Stimulated activated CD8-positive, alpha-beta memory T cell treated with anti-CD3 and anti-CD28 coated beads, Interleukin-4, amount 100 ng/mL, for 4 hours (primary cell): ENCODE measurements around the gene ELOVL6.
A peak's percentile ranks its signal among the peaks of the same experiment; 100 is the strongest.
"Not testable (repeated sequence)": the region's sequence is repeated elsewhere in the genome, so short reads cannot be mapped to it uniquely, and the experiment has no call there.

ENCODE experiments used
- DNase-seq, 2 donors: peaks; one replicate each; pipeline ENCODE4 v3.0.0-alpha.2; 2020; ENCODE audit warnings: low read depth in 2 of 2, low spot score in 1 of 2

The ELOVL6 gene

GRCh38 chr4:110198435-110199416 is at the start of gene ELOVL6:
TSS of gene ELOVL6 (minus strand) at chr4:110198615. CDS start at chr4:110198335, 280 bp downstream.
- no peak for DNase-seq

GRCh38 chr4:110248100-110248499 is 49.7 kb upstream of the ELOVL6 start:
- DNase-seq: no peak

GRCh38 chr4:110247591-110247990 is 49.2 kb upstream of the ELOVL6 start:
- DNase-seq: no peak

GRCh38 chr4:110245577-110245976 is 47.2 kb upstream of the ELOVL6 start:
- no peak for DNase-seq

- DNase-seq: no peak
Observed at GRCh38 chr4:110236324-110236723, 37.9 kb upstream of the ELOVL6 start.

GRCh38 chr4:110233581-110233980 is 35.2 kb upstream of the ELOVL6 start:
- not testable (repeated sequence) for DNase-seq

- DNase-seq: no peak
Observed at GRCh38 chr4:110231869-110232268, 33.5 kb upstream of the ELOVL6 start.

- no peak for DNase-seq
Observed at GRCh38 chr4:110229266-110229665, 30.9 kb upstream of the ELOVL6 start.

GRCh38 chr4:110224812-110225211 is 26.4 kb upstream of the ELOVL6 start:
- DNase-seq: no peak

GRCh38 chr4:110224142-110224541 is 25.7 kb upstream of the ELOVL6 start:
- DNase-seq: no peak

GRCh38 chr4:110218935-110219334 is 20.5 kb upstream of the ELOVL6 start:
- not testable (repeated sequence) for DNase-seq

GRCh38 chr4:110217181-110217580 is 18.8 kb upstream of the ELOVL6 start:
- not testable (repeated sequence) for DNase-seq

- no peak for DNase-seq
Observed at GRCh38 chr4:110216129-110216528, 17.7 kb upstream of the ELOVL6 start.

GRCh38 chr4:110211770-110212061 is 13.3 kb upstream of the ELOVL6 start:
- no peak for DNase-seq

- no peak for DNase-seq
Observed at GRCh38 chr4:110211007-110211769, 12.8 kb upstream of the ELOVL6 start.

GRCh38 chr4:110208419-110208818 is 10.0 kb upstream of the ELOVL6 start:
- no peak for DNase-seq

GRCh38 chr4:110207233-110207632 is 8.8 kb upstream of the ELOVL6 start:
- no peak for DNase-seq

- no peak for DNase-seq
Observed at GRCh38 chr4:110202024-110202423, 3.6 kb upstream of the ELOVL6 start.

GRCh38 chr4:110201502-110201901 is 3.1 kb upstream of the ELOVL6 start:
- DNase-seq: no peak

- DNase-seq: no peak
Observed at GRCh38 chr4:110200689-110201088, 2.3 kb upstream of the ELOVL6 start.

GRCh38 chr4:110198049-110198434 is 373 bp downstream of the ELOVL6 start:
- DNase-seq: no peak

- DNase-seq: peak; percentile 14 to 15
Observed at GRCh38 chr4:110197529-110198042, 829 bp downstream of the ELOVL6 start.
